ENCODE data around the gene TRAF6. TPM values are rescaled to one million over a fixed set of nuclear protein-coding genes. Genes with fewer than 3 reads are reported as not detected.

Gene TRAF6
- total and polyA plus RNA-seq, 2 of the 13 experiments (the other 11 are each of a cell fraction or from before 2014, with no cell fraction given), result 3.3 to 5.9 TPM

DNA sequence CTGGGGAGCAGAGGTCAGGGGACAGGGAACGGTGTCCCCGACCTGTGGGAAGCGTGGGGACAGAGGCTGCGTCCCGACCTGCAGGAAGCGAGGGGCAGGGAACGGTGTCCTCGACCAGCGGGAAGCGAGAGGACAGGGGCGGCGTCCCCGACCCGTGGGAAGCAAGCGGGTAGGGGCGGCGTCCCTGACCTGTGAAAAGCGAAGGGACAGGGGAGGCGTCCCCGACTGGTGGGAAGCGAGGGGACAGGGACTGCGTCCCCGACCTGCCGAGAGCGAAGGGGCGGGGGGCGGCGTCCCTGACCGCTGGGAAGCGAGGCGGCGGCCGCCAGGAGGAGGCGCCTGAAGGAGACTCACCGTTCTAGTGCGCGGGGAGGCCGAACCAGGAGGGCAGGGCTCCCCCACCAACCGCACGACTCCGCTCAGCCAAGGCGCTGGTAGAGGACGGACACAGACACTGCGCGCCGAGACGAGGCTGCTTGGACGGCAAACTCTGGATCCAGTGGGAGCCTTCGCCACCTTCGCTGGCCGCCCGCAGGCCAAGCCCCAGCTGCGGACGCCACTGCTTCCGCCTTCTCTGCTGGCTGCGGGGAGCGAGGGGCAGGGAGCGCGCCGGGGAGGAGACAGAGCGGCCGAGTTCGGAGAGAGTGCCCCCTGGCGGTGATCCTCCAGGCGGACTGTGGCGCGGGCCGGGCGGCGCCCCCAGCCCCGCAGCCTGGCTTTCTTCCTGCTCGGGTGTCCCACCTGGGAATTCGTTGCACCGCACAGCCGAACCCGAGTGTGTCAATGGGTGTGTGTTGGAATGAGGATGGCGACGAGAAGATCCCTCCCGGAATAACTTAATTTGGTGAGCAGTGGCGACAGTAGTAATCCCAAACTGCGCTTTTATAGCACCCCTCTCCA lies at the start of gene TRAF6 (continued):
- TF ChIP-seq, protein P1, sequence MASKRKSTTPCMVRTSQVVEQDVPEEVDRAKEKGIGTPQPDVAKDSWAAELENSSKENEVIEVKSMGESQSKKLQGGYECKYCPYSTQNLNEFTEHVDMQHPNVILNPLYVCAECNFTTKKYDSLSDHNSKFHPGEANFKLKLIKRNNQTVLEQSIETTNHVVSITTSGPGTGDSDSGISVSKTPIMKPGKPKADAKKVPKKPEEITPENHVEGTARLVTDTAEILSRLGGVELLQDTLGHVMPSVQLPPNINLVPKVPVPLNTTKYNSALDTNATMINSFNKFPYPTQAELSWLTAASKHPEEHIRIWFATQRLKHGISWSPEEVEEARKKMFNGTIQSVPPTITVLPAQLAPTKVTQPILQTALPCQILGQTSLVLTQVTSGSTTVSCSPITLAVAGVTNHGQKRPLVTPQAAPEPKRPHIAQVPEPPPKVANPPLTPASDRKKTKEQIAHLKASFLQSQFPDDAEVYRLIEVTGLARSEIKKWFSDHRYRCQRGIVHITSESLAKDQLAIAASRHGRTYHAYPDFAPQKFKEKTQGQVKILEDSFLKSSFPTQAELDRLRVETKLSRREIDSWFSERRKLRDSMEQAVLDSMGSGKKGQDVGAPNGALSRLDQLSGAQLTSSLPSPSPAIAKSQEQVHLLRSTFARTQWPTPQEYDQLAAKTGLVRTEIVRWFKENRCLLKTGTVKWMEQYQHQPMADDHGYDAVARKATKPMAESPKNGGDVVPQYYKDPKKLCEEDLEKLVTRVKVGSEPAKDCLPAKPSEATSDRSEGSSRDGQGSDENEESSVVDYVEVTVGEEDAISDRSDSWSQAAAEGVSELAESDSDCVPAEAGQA (IDR thresholded peaks at IDR 0.05; ENCODE audit: low read depth), result peak; percentile 35; the same call in 1 of the 2 replicates
- TF ChIP-seq, protein P1 (CRISPR knock-in tag; IDR thresholded peaks at IDR 0.05; ENCODE audit: borderline replicate concordance), result 0 out of 2 replicates have a peak, but pooled peaks have one; percentile 33
- TF ChIP-seq PITX1 (CRISPR knock-in tag; IDR thresholded peaks at IDR 0.05) (peak; percentile 42; the same call in 1 of the 2 replicates), ZNF83 (CRISPR knock-in tag; IDR thresholded peaks at IDR 0.05; ENCODE audit: borderline replicate concordance) (peak; percentile 61; the same call in 1 of the 2 replicates), RAD51 (IDR thresholded peaks at IDR 0.05; ENCODE audit: borderline replicate concordance) (no peak), NFE2L1 (CRISPR knock-in tag; IDR thresholded peaks at IDR 0.05; ENCODE audit: borderline replicate concordance) (no peak), ZKSCAN5 (CRISPR knock-in tag; IDR thresholded peaks at IDR 0.05) (no peak; the same call in 1 of the 2 replicates), HNRNPK (IDR thresholded peaks at IDR 0.05; ENCODE audit: low read depth, low read length, poor library complexity, severe bottlenecking) (no peak), NKX3-1 (CRISPR knock-in tag; IDR thresholded peaks at IDR 0.05) (peak; percentile 64; the same call in 1 of the 2 replicates), STAT5B (CRISPR knock-in tag; IDR thresholded peaks at IDR 0.05) (no peak), ZNF180 (CRISPR knock-in tag; IDR thresholded peaks at IDR 0.05; ENCODE audit: borderline replicate concordance, low read depth) (0 out of 2 replicates have a peak, but pooled peaks have one; percentile 42)
- TF ChIP-seq, protein P2, sequence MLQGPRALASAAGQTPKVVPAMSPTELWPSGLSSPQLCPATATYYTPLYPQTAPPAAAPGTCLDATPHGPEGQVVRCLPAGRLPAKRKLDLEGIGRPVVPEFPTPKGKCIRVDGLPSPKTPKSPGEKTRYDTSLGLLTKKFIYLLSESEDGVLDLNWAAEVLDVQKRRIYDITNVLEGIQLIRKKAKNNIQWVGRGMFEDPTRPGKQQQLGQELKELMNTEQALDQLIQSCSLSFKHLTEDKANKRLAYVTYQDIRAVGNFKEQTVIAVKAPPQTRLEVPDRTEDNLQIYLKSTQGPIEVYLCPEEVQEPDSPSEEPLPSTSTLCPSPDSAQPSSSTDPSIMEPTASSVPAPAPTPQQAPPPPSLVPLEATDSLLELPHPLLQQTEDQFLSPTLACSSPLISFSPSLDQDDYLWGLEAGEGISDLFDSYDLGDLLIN (CRISPR knock-in tag; IDR thresholded peaks at IDR 0.05; ENCODE audit: borderline replicate concordance), result no peak
- TF ChIP-seq, protein P3, sequence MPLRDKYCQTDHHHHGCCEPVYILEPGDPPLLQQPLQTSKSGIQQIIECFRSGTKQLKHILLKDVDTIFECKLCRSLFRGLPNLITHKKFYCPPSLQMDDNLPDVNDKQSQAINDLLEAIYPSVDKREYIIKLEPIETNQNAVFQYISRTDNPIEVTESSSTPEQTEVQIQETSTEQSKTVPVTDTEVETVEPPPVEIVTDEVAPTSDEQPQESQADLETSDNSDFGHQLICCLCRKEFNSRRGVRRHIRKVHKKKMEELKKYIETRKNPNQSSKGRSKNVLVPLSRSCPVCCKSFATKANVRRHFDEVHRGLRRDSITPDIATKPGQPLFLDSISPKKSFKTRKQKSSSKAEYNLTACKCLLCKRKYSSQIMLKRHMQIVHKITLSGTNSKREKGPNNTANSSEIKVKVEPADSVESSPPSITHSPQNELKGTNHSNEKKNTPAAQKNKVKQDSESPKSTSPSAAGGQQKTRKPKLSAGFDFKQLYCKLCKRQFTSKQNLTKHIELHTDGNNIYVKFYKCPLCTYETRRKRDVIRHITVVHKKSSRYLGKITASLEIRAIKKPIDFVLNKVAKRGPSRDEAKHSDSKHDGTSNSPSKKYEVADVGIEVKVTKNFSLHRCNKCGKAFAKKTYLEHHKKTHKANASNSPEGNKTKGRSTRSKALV (CRISPR knock-in tag; IDR thresholded peaks at IDR 0.05), result peak; percentile 63; the same call in 1 of the 2 replicates
- TF ChIP-seq, protein P4, sequence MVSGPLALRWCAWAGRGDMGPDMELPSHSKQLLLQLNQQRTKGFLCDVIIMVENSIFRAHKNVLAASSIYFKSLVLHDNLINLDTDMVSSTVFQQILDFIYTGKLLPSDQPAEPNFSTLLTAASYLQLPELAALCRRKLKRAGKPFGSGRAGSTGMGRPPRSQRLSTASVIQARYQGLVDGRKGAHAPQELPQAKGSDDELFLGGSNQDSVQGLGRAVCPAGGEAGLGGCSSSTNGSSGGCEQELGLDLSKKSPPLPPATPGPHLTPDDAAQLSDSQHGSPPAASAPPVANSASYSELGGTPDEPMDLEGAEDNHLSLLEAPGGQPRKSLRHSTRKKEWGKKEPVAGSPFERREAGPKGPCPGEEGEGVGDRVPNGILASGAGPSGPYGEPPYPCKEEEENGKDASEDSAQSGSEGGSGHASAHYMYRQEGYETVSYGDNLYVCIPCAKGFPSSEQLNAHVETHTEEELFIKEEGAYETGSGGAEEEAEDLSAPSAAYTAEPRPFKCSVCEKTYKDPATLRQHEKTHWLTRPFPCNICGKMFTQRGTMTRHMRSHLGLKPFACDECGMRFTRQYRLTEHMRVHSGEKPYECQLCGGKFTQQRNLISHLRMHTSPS (CRISPR knock-in tag; IDR thresholded peaks at IDR 0.05; ENCODE audit: low read depth), result 0 out of 2 replicates have a peak, but pooled peaks have one; percentile 37

Data from HepG2 (cell line).